ENCODE results near the gene FAM181A. TPM values are rescaled to one million over a fixed set of nuclear protein-coding genes. Genes with fewer than 3 reads are reported as not detected.
A peak's percentile ranks its signal among the peaks of the same experiment; 100 is the strongest.

The FAM181A gene
- total and polyA plus RNA-seq, 9 of the 15 experiments (the other 6 are each of a cell fraction or from before 2014, with no cell fraction given), result not detected

GRCh38 chr14:93953263-93953662 is 26.1 kb downstream of the FAM181A start:
- FAIRE-seq (no peak), DNase-seq (ENCODE audit: extremely low read depth in 1 of 4, low spot score in 3 of 4) (peak in 1 of 4 experiments; percentile 20), ATAC-seq (peak; percentile 47; the same call in 1 of the 3 replicates)
- no peak overlapping the region for H2AFZ ChIP-seq (ENCODE audit: low read depth, low read length)
- BruUV-seq (replicated peaks), result no TSS peak
- no peak overlapping the region for H3K9ac ChIP-seq (ENCODE audit: insufficient read depth in 1 of 2, low read depth in 2 of 2, low read length in 2 of 2)
- peak in 1 of 3 experiments; percentile 14; a peak in 1 of 6 replicates for TF ChIP-seq CTCF (IDR thresholded peaks at IDR 0.05 in 2 of 3, conservative IDR thresholded peaks at IDR 0.05 in 1 of 3; ENCODE audit: insufficient read depth in 2 of 3, low read depth in 1 of 3, low read length in 3 of 3)
- no peak for TF ChIP-seq KLF6 (CRISPR knock-in tag; IDR thresholded peaks at IDR 0.05; ENCODE audit: borderline replicate concordance)
- no peak overlapping the region for H3K4me3 ChIP-seq
- 3% methylated on average over 12 of the region's 14 CpGs for WGBS (ENCODE audit: insufficient coverage, low coverage, missing lambda C conversion rate)
- H3K4me2 ChIP-seq (ENCODE audit: insufficient read depth, low read length), result no peak overlapping the region
- ChIA-PET POLR2A (no interaction called here), CTCF (ENCODE audit: low intra/inter-chr PET ratio) (interaction anchor here (0.6 to 1.2 kb wide), 2 partner anchors 49 to 189 kb away, joined by 3 read pairs; no protein-coding TSS in a partner anchor)
- no peaks in the 10 kb centered on the region for H3K9me3 ChIP-seq (replicated peaks; ENCODE audit: control insufficient read depth, insufficient read depth, low read depth, low read length)
- intact Hi-C loops (cut with micrococcal nuclease), result no loop called here
- H3K27ac ChIP-seq (ENCODE audit: extremely low read depth, low read depth, low read length), result no peak overlapping the region
- H3K9me1 ChIP-seq (ENCODE audit: control insufficient read depth, insufficient read depth, low read length), result no peaks in the 10 kb centered on the region
- in situ Hi-C loops (cut with MboI), result no loop called here
- no peaks in the 10 kb centered on the region; the same call in 1 of the 2 replicates for H4K20me1 ChIP-seq (replicated peaks; ENCODE audit: control insufficient read depth, insufficient read depth, low read length)
- no peaks in the 10 kb centered on the region for H3K4me1 ChIP-seq (replicated peaks in 1 of 2; ENCODE audit: control insufficient read depth in 2 of 2, insufficient read depth in 2 of 2, low read length in 2 of 2)
- no peaks in the 10 kb centered on the region for H3K36me3 ChIP-seq (ENCODE audit: control insufficient read depth, insufficient read depth, low read length)
- H3K79me2 ChIP-seq (ENCODE audit: control insufficient read depth, insufficient read depth, low read length), result no peaks in the 10 kb centered on the region
- peaks cover 2 to 19% of the 10 kb centered on the region in 2 experiments; a peak in 2 of 5 replicates for H3K27me3 ChIP-seq (ENCODE audit: control insufficient read depth in 2 of 2, insufficient read depth in 2 of 2, low read length in 2 of 2)
